Measurements from ENCODE around the gene FEV.

The FEV gene

DNA sequence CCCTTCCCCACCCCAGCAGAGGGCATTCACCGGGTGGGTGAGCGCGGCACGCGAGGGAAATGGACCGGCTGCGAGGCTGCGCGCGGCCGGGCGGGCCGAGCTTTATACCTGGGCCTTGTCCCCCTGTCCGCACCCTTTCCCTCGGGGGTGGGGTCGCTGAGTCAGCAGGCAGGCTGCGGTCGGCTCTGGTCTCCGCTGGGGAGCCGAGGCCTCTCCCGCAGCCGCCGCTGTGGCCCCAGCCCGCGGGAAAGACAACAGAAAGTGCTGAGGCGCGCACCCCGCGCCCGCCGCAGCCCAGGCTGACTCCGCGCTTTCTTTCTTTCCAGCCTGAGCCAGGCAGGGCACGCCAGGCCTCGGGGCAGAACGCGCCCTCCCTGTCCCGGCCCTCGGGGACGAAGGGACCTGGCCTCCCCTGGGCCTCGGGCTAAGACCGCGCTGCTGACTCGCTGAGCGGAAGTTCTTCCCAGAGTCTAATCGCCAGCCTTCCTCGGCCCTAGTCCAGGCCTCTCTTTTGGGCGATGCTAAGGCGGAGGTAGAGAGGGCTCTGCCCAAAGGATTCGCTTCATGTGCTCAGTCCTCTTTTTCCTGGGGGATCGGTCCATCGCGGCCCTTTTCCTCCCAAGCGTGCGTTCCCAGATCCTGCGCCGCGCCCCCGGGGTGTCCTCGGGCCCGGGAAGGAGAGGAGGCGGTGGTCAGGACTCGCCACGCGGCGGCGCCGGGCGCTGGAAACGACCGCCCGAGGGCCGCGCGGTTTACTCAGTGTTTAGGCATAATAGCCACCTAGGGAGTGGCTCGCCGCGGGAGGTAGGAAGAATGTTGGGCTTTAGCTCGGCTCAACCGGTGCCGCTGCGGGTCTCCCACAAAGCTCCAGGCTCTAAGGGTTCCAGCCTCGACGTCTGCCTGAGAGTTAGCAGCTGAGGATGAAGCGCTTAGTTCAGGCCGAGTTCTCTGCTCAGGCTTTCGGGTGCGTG lies 8.6 kb upstream of the FEV start, which contains the start of gene CRYBA2:
Gene CRYBA2, minus strand, starts transcription at position 78 of the 971 bp plus-strand sequence. CDS start 246 bp downstream, outside the sequence.
- DNase-seq (ENCODE audit: low read depth in 2 of 2) = no peak

- DNase-seq (ENCODE audit: low read depth in 2 of 2) = no peak
Observed at GRCh38 chr2:218992703-218993344, 7.8 kb upstream of the FEV start.

DNA sequence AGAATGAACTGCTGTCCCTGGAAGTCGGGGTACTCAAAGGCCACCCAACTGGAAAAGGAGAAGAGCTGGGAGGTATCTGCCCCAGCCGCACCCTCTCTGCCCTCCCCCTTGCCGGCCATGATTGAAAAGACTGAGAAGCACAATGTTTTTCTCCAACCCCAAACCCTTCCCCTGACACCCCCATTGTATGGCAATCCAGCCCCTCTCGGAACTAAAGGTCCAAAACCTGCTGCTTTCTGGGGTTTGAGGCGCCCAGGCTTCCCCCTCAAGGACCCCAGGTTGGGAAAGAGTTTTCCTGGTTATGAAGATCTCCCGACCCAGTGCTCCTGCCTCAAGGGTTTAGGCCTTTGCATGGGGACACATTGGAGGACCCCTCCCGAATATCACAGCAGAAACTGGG lies 7.2 kb upstream of the FEV start:
- DNase-seq (ENCODE audit: low read depth in 2 of 2) = no peak

DNA sequence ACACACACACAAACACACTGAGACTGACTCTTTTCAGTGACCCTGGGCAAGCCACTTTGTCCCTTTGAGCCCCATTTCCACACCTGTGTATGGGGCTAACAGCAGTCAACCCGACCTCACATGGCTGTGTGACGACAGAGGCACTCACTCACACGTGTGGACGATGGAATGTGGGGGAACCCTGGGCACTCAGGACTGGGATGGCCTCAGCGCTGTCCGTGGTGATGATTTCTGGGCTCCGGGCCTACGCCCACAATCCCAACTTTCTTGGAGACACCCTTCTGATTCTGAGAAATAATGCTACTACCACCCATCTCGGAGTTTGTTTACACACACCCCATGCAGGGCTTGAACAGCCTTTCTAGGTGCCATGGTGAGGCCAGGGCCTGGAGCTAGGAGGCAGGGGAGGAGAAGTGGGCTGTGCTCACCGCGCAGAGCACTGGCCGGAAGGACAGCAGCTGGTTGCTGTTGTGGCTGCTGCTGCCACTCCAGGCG lies 6.7 kb upstream of the FEV start:
- no peak for DNase-seq (ENCODE audit: low read depth in 2 of 2)

- no peak for DNase-seq (ENCODE audit: low read depth in 2 of 2)
Observed at GRCh38 chr2:218990612-218991011, 5.6 kb upstream of the FEV start.

DNA sequence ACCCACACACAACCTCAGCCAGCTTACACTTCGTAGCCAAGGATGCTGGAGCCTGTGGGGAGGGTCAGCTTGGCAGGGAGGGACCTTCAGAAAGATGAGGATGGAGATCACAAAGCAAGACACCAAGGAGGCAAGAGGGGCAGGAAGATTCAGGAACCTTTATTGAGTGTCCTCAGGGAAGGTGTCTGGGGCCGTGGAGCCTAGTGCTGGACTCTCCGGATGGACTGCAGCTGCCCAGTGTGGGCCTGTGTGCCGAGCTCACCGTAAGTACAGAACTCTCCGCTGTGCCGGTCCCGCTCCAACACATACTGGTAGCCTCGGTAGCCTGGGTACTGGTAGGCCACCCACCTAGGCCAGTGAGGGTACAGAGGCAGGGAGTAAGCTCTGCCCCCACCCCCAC lies 5.1 kb upstream of the FEV start:
- DNase-seq (ENCODE audit: low read depth in 2 of 2) = no peak

GRCh38 chr2:218988650-218989049 lies 3.7 kb upstream of the FEV start:
- no peak for DNase-seq (ENCODE audit: low read depth in 2 of 2)

GRCh38 chr2:218988164-218988563 lies 3.2 kb upstream of the FEV start:
- no peak for DNase-seq (ENCODE audit: low read depth in 2 of 2)

- no peak for DNase-seq (ENCODE audit: low read depth in 2 of 2)
Observed at GRCh38 chr2:218986148-218986761, 1.3 kb upstream of the FEV start.

DNA sequence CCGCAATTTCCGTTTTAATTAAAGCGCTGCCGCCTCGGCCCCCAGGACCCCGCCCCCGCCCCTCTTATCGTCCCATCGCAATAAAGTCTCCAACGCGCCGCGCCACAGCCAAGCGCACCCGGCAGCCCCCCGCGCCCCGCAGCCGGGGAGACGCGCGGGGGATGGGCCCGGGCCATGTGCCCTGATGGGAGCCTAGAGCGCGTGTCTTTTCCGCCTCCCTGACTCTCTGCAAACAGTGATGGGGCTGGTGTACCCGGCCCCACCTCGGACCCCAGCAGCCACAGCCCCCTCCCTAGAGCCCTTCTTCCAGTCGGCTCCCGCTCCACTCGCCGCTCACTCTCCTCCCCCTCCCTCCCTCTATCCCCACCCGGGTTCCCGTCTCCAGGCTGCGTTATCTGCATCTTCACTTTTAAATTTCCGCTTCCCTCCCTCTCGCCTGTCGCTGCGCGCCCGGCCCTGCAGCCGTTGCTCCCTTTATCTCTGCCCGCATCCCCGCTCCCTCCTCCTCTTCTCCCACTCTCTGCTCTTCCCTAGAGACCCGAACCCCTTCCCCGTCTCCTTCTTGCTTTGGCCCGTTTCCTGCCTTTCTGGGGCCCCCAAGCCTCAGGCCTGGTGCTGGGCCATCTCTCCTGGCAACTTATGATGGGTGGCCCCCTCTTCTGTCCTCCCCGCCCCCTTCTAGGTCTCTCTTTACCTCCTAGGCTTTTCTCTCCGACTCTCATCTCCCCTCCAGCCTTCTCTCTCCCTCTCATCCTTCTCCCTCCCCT lies 524 bp upstream of the FEV start:
- no peak for DNase-seq (ENCODE audit: low read depth in 2 of 2)

DNA sequence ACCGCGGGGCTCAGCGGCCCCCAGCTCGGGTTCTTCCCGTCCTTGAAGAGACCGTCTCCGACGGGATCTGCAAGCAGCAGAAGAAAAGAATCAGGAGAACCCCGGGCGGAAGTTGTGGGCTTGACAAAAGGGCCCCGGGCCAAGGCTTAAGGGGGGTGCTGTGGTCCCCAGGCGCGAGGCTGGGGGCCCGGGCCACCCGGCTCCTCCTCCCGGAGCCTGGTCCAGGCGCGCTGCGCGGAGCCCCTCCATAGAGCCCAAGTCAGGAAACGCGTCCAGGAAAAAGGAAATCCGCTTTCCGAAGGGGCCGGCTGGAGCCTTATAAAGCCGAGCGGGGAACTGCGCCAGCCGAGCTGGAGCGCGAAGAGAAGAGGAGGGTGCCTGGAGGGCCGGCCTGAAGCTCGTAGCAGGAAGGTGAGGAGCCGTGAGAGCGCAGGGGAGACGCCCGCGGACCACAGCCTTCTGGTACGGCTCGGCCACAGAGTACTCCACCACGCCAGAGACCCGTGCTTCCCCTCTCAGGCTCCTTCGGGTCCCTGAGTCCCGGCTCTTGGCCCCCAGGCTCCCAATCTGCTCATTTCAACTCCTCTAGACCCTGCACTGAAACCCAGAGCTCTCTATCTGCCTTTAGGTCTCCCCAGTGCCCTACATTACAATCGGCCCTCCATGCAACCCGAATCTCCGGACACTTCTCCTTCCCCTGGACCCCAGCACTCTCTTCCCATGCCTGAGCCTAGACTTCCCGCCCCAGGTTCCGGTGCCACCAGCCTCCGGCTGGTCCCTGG lies 554 bp downstream of the FEV start:
- no peak for DNase-seq (ENCODE audit: low read depth in 2 of 2)

DNA sequence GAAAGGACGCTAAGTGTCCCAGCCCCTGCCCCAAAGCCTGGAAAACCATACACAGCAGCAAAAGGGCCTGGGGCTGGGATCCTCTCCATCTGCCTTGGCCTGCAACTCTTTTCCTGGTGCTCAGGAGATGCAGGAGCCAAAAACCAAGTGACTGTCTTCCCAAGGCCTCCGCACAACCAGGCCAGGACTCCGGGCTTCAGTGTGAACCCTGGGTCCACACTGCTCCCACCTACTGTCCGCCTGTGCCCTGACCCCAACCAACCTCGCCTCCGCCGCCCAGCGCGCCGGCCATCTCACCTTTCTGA lies 1.1 kb downstream of the FEV start:
- DNase-seq (ENCODE audit: low read depth in 2 of 2) = no peak

DNA sequence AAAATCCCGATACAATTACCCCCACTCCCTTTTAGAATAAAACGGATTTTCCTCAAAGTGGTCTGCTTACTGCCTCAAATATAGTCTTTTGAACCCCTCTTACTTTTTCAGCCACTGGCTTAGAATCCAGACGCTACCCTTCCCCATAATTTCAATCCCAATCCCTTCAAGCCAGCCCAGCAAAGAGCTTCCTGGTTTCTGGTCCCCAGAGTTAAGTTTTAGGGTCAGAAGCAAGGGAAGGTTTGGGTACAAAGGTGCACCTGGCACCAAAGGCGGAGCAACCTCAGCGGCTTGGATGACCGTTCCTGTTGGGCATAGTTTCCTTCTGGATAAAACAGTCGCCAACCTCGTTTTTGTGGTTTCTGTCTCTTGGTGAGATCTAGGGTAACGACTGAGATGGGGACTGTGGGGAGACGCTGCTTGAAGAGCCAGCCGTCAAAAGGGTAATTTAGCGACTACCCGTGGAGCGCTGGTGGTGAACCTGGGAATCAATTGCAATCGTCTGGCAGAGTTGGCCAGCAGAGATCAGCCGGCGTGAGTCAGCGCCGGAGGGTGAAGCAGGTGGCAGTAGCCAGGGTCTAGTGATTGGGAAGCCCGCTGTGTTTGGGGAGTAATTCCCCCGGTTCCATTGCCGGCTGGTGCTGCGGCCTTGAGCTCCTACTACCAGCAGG lies 1.6 kb downstream of the FEV start:
- no peak for DNase-seq (ENCODE audit: low read depth in 2 of 2)

DNA sequence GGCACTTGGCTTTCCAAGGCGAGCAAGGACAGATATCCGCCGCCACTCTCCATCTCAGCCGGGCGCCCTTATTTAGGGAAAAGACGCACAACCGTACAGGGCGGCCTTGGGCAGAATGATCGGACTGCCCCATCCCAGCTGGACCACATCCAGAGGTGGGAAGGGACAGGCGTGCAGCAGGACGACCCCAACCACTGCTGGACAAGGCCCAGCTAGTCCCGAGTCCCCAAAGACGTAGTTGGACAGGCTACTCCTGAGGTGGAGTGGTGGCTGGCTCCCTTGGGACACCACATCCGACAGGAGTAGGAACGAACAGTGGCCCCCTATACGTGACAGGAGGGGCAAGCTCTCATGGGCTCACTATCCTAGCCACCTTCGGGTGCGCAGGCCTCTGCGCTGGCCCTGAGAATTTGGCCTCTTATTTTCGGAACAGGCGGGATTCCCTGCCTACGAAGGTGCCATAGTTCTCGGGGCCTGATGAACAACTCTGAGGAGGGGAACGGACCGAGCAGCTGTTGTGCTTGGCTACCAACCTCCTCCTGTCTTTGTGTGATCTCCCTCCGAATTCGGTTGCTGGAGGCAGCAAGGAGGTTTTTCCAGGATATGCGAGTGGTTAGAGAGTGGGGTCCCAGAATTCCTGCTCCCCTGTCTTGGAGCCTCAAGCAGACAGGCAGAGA lies 2.3 kb downstream of the FEV start:
- no peak for DNase-seq (ENCODE audit: low read depth in 2 of 2)

GRCh38 chr2:218981881-218982585 lies 3.0 kb downstream of the FEV start:
- DNase-seq (ENCODE audit: low read depth in 2 of 2) = no peak

GRCh38 chr2:218981390-218981880 lies 3.5 kb downstream of the FEV start:
- no peak for DNase-seq (ENCODE audit: low read depth in 2 of 2)

- no peak for DNase-seq (ENCODE audit: low read depth in 2 of 2)
Observed at GRCh38 chr2:218980735-218981389, 4.1 kb downstream of the FEV start.
